HG03520 (cell line): ENCODE results near the gene ZFYVE28.

Experiments
- ATAC-seq: cut with Tn5 transposase; IDR thresholded peaks from one replicate; pipeline ENCODE4 v1.9.1; 2021; ENCODE audit warnings: mild to moderate bottlenecking, moderate library complexity; ENCODE audit not compliant: unreplicated experiment

ZFYVE28 gene

DNA sequence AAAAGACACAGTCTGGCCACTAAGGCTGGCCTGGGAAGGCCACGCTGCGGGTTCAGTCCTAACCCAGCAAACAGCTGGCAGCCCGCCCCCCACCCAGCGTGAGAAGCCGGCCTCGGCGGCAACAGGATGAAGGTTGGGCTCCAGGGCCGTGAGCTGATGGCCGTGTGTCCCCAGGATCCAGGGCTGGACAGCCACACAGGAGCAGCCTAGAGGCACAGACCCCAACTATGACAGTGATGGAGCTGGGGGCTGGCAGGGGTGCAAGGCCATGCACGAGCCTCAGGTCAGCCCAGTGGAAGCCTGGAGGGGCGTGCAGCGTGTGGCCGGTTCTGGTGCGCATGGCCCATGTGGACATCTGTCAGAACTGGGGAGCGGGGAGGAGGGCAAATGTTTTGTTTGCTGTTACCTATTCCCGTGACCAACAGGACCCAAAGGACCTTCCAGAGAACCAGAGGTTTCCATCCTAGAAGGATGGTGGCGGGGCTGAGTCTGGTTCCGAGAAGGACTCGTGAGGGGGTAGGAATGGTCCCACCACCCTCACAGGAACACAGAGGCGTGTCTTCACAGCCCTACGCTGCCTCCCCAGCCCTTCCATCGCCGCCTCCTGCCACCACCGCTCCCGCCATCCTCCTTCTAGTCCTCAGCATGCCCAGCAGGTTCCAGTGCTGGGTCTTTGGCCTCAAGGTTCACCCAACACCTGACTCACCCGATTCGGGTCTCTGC lies 46.5 kb downstream of the ZFYVE28 start:
- no peak for ATAC-seq

DNA sequence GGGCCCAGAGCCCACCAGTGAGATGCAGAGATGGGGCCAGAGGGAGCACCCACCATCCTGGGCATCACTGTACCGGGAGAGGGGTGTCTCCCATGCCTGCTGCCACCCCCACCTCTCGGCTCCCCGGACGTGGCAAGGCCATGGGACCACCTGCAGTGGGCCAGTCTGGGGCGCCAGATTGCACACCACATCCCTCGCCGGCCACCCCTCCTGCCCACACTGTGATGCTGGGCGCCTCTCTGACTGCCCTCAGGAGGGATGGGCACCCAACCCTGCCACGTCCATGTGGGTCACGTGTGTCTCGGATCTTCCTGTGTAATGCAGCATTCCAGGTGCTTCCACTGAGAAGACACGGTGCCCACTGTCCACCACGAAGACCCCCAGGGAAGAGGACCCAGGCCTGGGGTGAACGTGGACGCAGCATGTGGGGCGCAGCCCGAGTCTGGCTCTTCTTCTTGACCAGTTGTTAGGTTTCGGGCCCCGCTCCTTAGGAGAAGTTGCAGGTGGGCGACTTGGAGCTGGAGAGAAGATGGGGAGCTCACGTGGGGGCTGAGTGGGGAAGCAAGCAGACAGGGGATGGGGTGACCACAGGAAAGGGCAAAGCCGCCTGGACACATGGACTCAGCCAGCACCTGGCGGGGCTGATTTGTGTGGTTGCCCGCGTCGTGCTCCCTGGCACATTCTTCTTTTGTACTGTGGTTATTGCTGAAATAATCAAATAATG lies 47.7 kb downstream of the ZFYVE28 start:
- ATAC-seq, result no peak

- no peak for ATAC-seq
Measured at GRCh38 chr4:2368746-2369437, 49.6 kb downstream of the ZFYVE28 start.

- no peak for ATAC-seq
Measured at GRCh38 chr4:2367626-2368025, 50.8 kb downstream of the ZFYVE28 start.

GRCh38 chr4:2366252-2367192 lies 51.9 kb downstream of the ZFYVE28 start:
- no peak for ATAC-seq

GRCh38 chr4:2365913-2366210 lies 52.6 kb downstream of the ZFYVE28 start:
- no peak for ATAC-seq

DNA sequence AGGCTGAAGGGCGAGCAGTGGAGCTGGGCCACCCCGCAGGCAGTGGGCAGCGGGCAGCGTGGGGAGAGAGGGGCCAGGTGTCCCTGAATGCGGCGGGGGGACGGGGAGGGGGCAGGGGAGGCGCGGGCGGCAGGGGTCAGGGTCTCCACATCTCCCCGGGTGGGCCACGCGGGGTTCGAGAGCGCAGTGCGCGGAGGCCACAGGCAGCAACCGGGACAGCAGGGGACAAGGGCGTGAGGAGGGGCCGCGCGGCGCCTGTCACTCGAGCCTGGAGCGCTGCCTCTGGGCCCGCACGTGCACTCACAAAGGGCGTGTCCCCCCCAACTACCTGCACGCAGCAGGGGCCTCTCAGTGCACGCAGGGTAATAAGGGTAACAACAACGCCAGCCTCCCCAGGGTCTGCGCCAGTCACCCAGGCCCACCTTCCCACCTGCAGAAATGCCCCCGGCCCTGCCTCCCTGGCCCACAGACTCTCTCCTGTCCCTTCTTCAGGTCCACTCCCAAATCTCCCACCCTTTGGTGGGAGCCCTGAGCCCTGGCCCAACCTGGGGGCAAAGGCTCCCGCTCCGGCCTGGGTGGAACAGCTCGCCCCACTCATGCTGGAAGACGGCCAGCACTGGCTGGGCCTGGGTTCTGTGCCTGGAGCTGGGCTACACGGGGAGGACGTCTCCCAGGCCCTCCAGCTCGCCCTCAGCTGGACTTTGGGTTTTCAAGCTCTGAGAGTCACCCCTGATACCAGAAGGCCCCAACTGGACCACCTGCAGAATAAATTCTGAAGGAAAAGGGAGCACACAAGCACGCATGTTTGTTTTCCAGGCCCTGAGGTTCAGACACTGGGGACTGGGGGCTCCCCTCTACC lies 53.2 kb downstream of the ZFYVE28 start:
- no peak for ATAC-seq

- no peak for ATAC-seq
Measured at GRCh38 chr4:2364654-2365053, 53.8 kb downstream of the ZFYVE28 start.

DNA sequence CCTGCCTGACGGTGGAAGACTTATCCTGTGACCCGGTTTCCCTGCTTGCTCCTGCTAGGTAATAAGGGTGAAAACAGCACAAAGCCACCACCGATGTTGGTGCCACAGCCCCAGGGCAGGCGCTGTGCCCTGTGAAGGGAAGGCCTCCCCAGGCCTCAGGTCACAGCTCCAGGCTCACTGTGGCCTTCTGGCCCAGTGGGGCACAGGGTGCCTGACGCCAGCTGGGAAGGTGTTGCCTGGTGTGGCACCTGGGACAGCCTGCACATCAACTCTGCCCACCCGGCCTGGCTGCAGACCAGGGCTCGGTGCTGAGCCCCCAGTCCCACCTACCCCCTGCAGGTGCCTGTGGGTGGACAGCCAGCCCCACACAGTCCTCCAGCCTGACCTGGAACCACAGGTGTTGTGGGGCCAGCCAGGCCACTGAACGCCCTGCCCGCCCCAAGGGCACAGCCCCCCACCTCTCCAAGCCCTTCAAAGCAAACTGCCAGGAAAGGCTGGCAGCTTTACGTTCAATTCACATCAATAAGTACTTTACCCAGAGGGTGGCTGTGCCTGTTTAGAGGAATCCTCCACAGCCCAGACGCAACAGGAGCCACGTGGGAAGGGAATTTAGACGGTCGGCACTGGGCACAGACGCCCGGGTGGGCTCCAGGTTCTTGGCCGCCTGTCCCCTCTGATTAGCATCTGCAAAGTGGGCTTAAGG lies 54.3 kb downstream of the ZFYVE28 start:
- ATAC-seq, result no peak

DNA sequence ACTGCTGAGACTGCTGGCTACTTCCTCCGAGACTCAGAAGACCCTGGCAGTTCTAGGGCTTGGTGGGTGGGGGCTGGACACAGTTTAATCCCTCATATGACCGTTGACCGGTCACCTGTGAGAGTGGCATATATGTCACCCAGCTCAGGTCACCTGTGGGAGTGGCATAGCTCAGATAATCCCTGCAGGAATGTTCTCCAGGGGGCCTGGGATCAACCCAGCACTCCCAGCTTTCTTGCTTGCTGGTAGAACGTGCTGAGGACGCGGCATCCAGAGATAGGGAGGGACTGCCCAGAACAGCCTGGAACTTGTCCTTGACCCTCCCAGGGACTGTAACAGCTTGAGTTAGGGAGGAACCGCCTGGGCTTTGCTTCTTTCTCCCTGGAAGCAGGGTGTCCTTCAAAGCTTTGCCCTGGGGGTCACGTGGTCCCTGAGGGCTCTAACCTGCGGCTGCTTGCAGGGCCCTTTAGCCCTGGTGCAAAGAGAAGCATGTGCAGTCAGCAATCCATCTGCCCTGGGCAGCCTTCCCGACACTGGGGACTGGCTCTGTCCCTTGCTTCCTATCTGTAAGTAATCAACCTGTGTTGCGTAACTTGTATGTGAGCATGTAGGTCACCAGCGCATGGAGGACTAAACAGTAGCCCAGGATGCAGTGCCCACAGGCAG lies 55.3 kb downstream of the ZFYVE28 start:
- ATAC-seq, result no peak

GRCh38 chr4:2362266-2363055 lies 56.0 kb downstream of the ZFYVE28 start:
- no peak for ATAC-seq

DNA sequence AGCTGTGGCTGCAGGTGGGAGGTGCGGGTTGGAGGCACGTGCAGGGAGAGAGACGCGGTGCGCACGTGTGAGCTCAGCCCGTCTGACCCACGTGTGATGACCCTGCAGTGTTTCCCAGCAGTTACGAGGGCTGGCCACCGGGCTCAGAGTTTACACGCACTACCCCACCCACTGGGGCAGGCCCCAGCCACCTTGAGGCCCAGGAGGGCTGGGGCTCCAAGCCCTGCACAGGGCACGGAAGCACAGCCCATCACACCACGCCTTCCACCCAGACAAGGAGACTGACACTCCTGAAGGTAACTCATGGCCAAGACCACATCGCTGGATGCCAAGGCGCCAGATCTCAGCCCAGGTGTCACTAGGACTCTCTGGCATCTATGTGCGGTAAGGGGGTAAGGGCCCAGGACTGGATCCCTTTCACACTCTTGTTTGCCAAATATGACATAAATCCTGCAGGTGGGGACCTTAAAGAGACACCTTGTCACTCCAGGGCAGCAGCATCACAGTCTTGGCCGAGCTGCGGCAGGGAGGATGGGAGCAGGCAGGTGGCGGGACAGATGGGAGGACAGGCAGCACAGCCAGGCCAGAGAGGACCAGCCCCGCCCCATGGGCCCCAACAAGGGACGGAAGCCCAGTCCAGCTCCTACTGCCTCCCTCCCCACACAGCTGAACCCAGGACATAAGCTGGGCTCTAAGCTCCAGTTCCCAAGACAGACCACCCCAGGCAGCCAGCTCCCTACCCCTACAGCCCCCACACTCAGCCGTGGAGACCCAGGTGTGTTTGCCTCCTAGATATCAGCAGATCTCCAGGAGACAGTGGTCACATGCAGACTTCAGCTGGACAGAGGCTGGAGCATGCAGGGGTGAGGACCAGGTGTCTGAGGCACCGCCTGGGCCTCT lies 56.8 kb downstream of the ZFYVE28 start:
- ATAC-seq, result no peak

- no peak for ATAC-seq
Measured at GRCh38 chr4:2360396-2360730, 58.1 kb downstream of the ZFYVE28 start.

GRCh38 chr4:2359591-2360395 lies 58.7 kb downstream of the ZFYVE28 start:
- no peak for ATAC-seq

DNA sequence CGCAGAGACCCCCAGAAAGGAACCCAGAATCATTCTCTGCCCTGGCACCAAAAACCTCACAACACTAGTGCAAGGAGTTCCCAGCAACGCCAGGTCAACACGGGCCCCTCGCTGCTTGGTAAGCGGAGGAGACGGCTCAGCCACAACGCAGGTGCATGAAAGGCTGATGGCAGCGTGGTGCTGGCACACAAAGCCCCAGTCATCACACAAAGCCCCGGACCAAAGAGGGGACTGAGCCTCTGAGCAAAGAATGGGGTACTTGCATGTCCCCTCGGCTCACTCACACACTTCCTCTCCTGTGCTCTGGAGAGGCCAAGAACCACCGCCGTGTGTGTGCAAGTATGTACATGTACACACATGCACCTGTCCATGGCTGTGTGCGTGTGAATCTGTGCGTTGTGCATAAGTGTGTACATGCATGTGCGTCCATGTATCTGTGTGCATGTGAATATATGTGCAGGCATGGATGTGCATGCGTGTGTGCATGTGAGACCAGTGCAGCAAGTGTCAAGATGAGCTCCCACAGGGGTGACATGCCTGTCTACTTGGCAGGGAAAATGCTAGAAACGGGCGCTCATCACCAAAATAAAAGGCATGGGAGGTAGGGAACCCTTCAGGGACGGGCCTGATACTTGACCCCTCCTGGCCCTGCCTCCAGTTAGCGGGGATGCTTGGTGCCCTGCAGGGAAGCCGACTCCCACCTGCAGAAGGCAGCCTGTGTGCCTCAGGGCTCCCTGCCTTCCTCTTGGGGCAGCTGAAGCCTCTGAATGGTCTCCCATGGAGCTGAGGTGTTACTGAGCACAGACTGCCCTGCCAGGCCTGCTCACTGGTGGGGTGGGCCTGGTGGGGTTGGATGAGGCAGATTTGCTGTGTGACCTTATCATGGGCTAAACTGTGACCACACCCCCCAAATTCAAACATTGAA lies 60.4 kb downstream of the ZFYVE28 start:
- ATAC-seq, result no peak
